HG03378 (cell line): Measurements from ENCODE around the gene RAB31.
"Not testable (repeated sequence)": the region's sequence is repeated elsewhere in the genome, so short reads cannot be mapped to it uniquely, and the experiment has no call there.

Experiments
- ATAC-seq: cut with Tn5 transposase; IDR thresholded peaks from one replicate; pipeline ENCODE4 v1.9.1; 2021; ENCODE audit warnings: mild to moderate bottlenecking, moderate library complexity; ENCODE audit not compliant: unreplicated experiment

Gene RAB31

GRCh38 chr18:9876212-9876866, 168.2 kb downstream of the RAB31 start:
- no peak for ATAC-seq

DNA sequence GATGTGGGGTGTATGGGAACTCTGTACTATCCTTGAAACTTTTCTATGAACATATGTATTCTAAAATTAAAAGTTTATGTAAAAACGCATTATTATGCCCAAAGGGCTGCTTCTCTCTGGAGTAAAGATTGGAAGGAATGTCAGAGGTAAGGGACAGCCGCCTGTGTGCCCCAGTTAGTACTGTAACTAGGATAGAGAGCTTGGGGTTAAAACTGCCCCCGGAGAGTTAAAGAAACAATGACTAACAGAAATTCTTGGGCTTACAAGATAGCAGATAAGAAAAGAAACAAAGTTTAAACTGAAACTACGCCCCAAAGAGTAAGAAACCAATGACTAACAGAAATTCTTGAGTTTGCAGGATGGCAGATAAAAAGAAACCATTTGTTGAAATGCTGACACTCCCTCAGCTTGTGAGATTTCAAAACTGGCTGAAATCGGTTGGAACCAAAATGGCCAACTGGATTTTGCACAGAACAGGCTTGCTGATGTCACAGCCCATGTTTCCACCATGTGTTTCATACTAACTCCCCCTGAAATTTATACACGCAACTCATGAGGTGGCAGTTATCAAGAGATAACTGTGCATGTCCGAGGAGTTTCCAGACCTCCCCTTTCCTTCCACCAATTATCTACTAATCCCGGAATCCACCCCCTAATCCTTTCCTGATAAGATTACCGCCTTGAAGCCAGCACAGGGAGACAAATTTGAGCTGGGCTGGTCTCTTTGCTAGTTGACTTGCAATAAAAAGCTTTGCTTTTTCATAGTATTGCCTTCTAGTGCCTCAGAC, 169.0 kb downstream of the RAB31 start:
- ATAC-seq = no peak

- ATAC-seq = no peak
Measured at GRCh38 chr18:9877655-9878014, 169.5 kb downstream of the RAB31 start.

- no peak for ATAC-seq
Measured at GRCh38 chr18:9878095-9878494, 170.0 kb downstream of the RAB31 start.

DNA sequence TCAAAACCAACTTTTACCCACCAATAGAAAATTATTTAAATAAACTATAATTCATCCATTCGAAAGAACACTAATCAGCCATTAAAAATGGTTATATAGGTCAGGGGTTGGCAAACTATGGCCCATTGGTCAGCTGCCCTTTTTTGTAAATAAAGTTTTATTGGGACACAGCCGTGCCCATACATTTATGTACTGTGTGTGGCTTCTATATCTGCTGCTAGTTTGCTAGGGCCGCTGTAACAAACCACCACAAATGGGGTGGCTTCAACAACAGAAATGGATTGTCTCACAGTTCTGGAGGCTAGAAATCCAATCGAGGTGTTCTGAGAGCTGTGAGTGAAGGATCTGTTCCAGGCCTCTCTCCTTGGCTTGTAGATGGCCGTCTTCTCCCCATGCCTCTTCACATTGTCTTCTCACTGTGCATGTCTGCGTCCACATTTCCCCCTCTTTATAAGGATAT, 170.7 kb downstream of the RAB31 start:
- no peak for ATAC-seq

GRCh38 chr18:9884090-9884489, 176.0 kb downstream of the RAB31 start:
- no peak for ATAC-seq

GRCh38 chr18:9884532-9885140, 176.5 kb downstream of the RAB31 start:
- no peak for ATAC-seq

- no peak for ATAC-seq
Measured at GRCh38 chr18:9885170-9886004, 177.3 kb downstream of the RAB31 start, which contains the start of gene TXNDC2. Gene TXNDC2, plus strand, starts transcription at chr18:9885973. Its CDS starts 708 bp downstream, at chr18:9886681.

DNA sequence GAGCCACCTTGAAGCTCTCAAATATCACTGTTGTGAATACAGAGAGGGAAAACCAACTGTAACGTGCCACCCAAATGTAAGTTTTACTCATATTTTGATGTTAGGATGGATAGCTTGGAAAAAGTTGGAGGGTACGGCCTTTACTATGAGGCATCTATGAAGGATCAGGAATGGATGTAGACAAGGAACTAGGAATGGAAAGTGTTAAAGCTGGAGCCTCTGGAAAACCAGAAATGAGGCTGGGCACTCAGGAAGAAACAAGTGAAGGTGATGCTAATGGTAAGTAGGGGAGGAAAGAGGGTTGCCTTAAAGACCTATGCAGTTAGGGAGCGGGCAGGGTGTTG, 177.9 kb downstream of the RAB31 start:
- no peak for ATAC-seq

- no peak for ATAC-seq
Measured at GRCh38 chr18:9887992-9888391, 179.9 kb downstream of the RAB31 start.

- no peak for ATAC-seq
Measured at GRCh38 chr18:9890196-9890595, 182.1 kb downstream of the RAB31 start.

DNA sequence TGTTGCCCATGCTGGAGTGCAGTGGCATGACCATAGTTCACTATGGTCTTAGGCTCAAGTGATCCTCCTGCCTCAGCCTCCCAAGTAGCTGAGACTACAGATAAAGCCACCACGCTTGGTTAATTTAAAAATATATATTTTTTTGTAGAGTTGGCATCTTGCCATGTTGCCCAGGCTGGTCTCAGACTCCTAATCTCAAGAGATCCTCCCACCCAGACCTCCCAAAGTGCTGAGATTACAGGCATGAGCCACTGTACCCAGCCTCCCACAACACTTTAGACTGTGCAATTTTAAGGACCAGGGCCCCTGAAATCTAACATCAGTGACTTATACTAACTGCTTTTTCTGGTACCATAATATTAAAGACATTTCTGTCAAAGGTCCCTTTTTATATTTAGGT, 182.9 kb downstream of the RAB31 start:
- ATAC-seq = no peak

GRCh38 chr18:9891515-9891914, 183.4 kb downstream of the RAB31 start:
- not testable (repeated sequence) for ATAC-seq

GRCh38 chr18:9894454-9895068, 186.5 kb downstream of the RAB31 start:
- no peak for ATAC-seq

DNA sequence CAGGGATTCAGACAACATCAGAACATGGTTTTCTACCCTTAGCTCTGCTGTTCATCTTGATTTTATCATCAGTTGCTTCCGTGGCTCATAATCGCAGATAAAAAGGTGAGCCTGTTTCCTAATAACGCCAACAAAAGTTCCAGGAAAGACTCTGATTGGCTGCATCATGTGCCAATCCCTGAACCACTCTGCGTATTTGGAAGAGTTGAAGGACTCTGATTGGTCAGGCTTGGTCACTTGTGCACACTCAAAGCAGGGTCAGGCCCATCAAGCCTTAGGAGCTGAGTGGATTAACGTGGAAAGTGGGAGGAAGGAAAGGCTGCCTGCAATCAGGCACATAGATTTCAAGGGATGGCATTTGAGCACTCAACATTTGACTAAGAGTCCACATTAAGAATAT, 189.0 kb downstream of the RAB31 start:
- no peak for ATAC-seq

DNA sequence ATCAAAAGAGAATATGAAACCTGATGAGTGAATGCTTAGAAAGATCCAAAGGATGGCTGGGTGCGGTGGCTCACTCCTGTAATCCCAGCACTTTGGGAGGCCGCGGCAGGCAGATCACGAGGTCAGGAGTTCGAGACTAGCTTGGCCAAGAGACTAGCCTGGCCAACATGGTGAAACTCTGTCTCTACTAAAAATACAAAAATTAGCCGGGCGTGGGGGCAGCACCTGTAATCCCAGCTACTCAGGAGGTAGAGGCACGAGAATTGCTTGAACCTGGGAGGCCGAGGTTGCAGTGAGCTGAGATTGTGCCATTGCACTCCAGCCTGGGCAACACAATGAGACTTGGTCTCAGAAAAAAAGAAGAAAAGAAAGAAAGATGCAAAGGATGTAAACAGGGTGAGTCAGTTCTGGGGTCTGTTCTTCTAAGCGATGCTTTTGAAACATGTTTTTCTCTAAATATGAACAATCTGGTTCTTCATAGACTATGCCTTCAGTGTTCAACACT, 189.7 kb downstream of the RAB31 start:
- not testable (repeated sequence) for ATAC-seq

- no peak for ATAC-seq
Measured at GRCh38 chr18:9898792-9899549, 190.9 kb downstream of the RAB31 start.

- ATAC-seq = not testable (repeated sequence)
Measured at GRCh38 chr18:9899550-9899930, 191.4 kb downstream of the RAB31 start.

DNA sequence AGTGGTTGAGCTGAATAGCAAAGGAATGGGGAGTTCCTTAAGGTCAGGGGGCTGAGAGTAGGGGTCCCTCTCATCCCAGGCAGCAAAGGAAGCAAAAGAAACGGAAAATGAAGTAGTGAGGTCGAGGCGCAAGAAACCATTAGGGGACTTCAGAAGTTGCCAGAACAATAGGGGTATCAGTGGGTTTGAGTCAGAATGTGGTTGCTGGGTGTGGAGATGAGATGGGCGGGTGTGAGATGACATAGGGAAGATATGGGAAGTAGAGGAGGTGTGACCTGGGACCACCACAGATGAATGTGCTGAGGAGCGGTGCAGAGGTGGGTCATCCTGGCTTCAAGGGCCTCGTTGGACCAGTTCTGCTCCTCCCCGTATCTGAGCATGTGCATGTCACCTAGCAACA, 192.6 kb downstream of the RAB31 start:
- no peak for ATAC-seq

- ATAC-seq = no peak
Measured at GRCh38 chr18:9901377-9901776, 193.3 kb downstream of the RAB31 start.
